Nephron (organoid): ENCODE results near the gene MAGI1.

ENCODE experiments used
- H3K27ac Mint-ChIP-seq, 3 experiments: 2 replicates each; pipeline ENCODE4 v1.8.0; 2020; ENCODE audit warnings: mixed read lengths in 3 of 3, mild to moderate bottlenecking in 2 of 3, moderate library complexity in 1 of 3
- H3K27me3 Mint-ChIP-seq: 2 replicates; pipeline ENCODE4 v1.8.0; 2021; ENCODE audit warnings: low read depth, mild to moderate bottlenecking, moderate library complexity, mixed read lengths
- H3K36me3 Mint-ChIP-seq: 2 replicates; pipeline ENCODE4 v1.8.0; 2020; ENCODE audit warnings: low read depth, mixed read lengths
- H3K4me1 Mint-ChIP-seq: 2 replicates; pipeline ENCODE4 v1.8.0; 2020; ENCODE audit warnings: mixed read lengths
- H3K4me3 Mint-ChIP-seq, 3 experiments: 2 replicates each; pipeline ENCODE4 v1.8.0; 2020; ENCODE audit warnings: mild to moderate bottlenecking in 3 of 3, mixed read lengths in 3 of 3, moderate library complexity in 2 of 3
- H3K9me3 Mint-ChIP-seq: 2 replicates; pipeline ENCODE4 v1.8.0; 2020; ENCODE audit warnings: mixed read lengths
- CTCF ChIP-seq, 3 experiments: fragments of 200-600 bp; sonication (generic); IDR thresholded peaks; one replicate each; pipeline ENCODE4 v1.5.0; 2021; ENCODE audit warnings: antibody characterized with exemption in 3 of 3; ENCODE audit not compliant: unreplicated experiment in 3 of 3

Gene MAGI1

GRCh38 chr3:65560901-65561300 is 477.8 kb downstream of the MAGI1 start:
- Mint-ChIP-seq H3K4me3 (no peak overlapping the region), H3K27me3 (peaks cover 10% of the 10 kb centered on the region), H3K4me1 (peaks cover 13% of the 10 kb centered on the region), H3K27ac (peak overlapping the region in 2 of 3 experiments; percentile 8 to 57), H3K9me3 (no peaks in the 10 kb centered on the region), H3K36me3 (no peaks in the 10 kb centered on the region)
- TF ChIP-seq CTCF (IDR thresholded peaks at IDR 0.05; ENCODE audit: unreplicated experiment in 3 of 3) = no peak

GRCh38 chr3:65560133-65560532 is 478.6 kb downstream of the MAGI1 start:
- no peaks in the 10 kb centered on the region for H3K9me3 Mint-ChIP-seq
- H3K27ac Mint-ChIP-seq = peak overlapping the region in 1 of 3 experiments; percentile 57
- no peaks in the 10 kb centered on the region for H3K36me3 Mint-ChIP-seq
- H3K27me3 Mint-ChIP-seq = peaks cover 10% of the 10 kb centered on the region
- no peak overlapping the region for H3K4me3 Mint-ChIP-seq
- no peak for TF ChIP-seq CTCF (IDR thresholded peaks at IDR 0.05; ENCODE audit: unreplicated experiment in 3 of 3)
- H3K4me1 Mint-ChIP-seq = peaks cover 13% of the 10 kb centered on the region

GRCh38 chr3:65559643-65560042 is 479.1 kb downstream of the MAGI1 start:
- no peaks in the 10 kb centered on the region for H3K9me3 Mint-ChIP-seq
- H3K4me3 Mint-ChIP-seq = no peak overlapping the region
- peaks cover 13% of the 10 kb centered on the region for H3K4me1 Mint-ChIP-seq
- no peak for TF ChIP-seq CTCF (IDR thresholded peaks at IDR 0.05; ENCODE audit: unreplicated experiment in 3 of 3)
- H3K27me3 Mint-ChIP-seq = peaks cover 10% of the 10 kb centered on the region
- H3K36me3 Mint-ChIP-seq = no peaks in the 10 kb centered on the region
- H3K27ac Mint-ChIP-seq = no peak overlapping the region

- Mint-ChIP-seq H3K9me3 (no peaks in the 10 kb centered on the region), H3K4me1 (peaks cover 13% of the 10 kb centered on the region), H3K4me3 (no peak overlapping the region), H3K36me3 (no peaks in the 10 kb centered on the region), H3K27ac (no peak overlapping the region), H3K27me3 (peaks cover 6% of the 10 kb centered on the region)
- TF ChIP-seq CTCF (IDR thresholded peaks at IDR 0.05; ENCODE audit: unreplicated experiment in 3 of 3) = no peak
Observed at GRCh38 chr3:65558826-65559225, 479.9 kb downstream of the MAGI1 start.

GRCh38 chr3:65557899-65558564 is 480.7 kb downstream of the MAGI1 start:
- H3K4me3 Mint-ChIP-seq = no peak overlapping the region

More at GRCh38 chr3:65557899-65558564, 480.7 kb downstream of the MAGI1 start:
- no peaks in the 10 kb centered on the region for H3K36me3 Mint-ChIP-seq
- H3K9me3 Mint-ChIP-seq = no peaks in the 10 kb centered on the region
- no peaks in the 10 kb centered on the region for H3K27me3 Mint-ChIP-seq
- peaks cover 13% of the 10 kb centered on the region for H3K4me1 Mint-ChIP-seq
- TF ChIP-seq CTCF (IDR thresholded peaks at IDR 0.05; ENCODE audit: unreplicated experiment in 3 of 3) = no peak
- H3K27ac Mint-ChIP-seq = no peak overlapping the region
